SIG-M5 (cell line): Measurements from ENCODE around the gene ACTR3C.
"Not testable (repeated sequence)": the region's sequence is repeated elsewhere in the genome, so short reads cannot be mapped to it uniquely, and the experiment has no call there.

Experiments used
- DNase-seq: peaks from one replicate; lab custom pipeline; 2025; lab: John Stamatoyannopoulos, UW

Gene ACTR3C

DNA sequence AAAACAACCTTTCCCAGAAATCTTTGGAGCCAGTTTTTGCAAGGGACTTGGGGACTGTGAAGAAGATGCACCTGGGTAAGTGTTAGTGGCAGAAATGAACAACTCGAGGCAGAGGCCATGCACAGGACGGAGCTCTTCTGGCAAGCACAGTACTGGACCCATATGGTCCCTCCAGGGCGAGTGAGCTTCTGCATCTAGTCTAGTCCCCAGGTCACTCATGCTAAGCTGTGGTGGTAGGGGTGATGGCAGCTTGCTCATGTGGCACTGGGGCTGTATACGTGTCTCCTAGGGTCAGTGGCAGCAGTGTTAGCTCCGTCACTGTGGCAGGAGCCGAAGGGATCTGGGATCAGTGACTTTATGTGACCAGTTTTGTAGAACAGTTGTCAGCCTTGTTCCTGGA, 9.5 kb downstream of the ACTR3C start:
- no peak for DNase-seq

GRCh38 chr7:150313367-150313809, 10.0 kb downstream of the ACTR3C start:
- no peak for DNase-seq

DNA sequence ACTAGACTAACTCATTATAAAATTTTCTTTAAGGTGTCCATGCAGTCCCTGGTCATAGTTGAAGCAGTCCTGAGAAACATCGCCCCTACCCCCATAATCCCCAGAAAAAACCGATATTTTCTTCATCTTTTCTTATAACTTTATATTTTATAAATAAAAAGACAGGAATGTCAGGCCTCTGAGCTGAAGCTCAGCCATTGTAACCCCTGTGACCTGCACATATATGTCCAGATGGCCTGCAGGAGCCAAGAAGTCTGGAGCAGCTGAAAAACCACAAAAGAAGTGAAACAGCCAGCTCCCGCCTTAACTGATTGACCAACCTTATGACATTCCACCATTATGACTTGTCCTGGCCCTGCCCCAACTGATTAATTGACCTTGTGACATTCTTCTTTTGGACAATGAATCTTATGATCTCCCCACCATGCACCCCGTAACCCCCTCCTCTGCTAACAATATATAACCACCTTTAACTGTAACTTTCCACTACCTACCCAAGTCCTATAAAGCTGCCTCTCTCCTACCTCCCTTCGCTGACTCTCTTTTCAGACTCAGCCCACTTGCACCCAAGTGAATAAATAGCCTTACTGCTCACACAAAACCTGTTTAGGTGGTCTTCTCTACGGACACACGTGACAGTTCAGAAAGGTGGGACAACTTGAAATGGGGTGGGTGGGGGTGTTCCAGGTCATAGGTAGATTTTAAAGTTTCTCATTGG, 10.5 kb downstream of the ACTR3C start:
- not testable (repeated sequence) for DNase-seq

- no peak for DNase-seq
Observed at GRCh38 chr7:150311711-150312110, 11.6 kb downstream of the ACTR3C start.

DNA sequence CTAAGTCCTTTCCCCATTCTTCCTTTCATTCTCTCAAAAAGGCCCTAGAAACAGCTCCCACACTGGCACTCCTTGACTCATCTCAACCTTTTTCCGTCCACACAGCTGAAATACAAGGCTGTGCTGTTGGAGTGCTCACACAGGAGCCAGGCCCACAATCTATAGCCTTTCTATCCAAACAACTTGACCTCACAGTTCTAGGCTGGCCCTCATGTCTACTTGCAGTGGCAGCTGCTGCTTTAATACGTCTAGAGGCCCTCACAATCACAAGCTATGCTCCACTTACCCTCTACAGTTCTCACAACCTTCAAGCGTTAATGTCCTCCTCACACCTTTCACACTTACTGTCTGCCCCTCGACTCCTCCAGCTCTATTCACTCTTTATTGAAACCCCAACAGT, 12.2 kb downstream of the ACTR3C start:
- no peak for DNase-seq

DNA sequence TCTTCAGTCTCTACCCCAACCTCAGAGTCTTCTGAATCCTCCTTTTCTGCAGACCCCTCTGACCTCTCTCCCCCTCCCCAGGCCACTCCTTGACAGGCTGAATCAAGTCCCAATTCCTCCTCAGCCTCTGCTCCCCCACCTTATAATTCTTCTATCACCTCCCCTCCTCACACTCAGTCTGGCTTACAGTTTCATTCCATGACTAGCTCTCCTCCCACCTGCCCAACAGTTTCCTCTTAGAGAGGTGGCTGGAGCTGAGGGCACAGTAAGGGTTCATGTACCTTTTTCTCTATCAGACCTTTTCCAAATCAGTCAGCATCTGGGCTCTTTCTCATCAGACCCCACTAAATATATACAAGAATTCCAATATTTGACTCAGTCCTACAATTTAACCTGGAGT, 14.8 kb downstream of the ACTR3C start:
- no peak for DNase-seq

GRCh38 chr7:150307904-150308303, 15.4 kb downstream of the ACTR3C start:
- DNase-seq, result no peak

GRCh38 chr7:150307129-150307528, 16.2 kb downstream of the ACTR3C start:
- no peak for DNase-seq

GRCh38 chr7:150306377-150306776, 17.0 kb downstream of the ACTR3C start:
- not testable (repeated sequence) for DNase-seq

GRCh38 chr7:150305903-150306284, 17.5 kb downstream of the ACTR3C start:
- not testable (repeated sequence) for DNase-seq

GRCh38 chr7:150305259-150305902, 18.0 kb downstream of the ACTR3C start:
- DNase-seq, result not testable (repeated sequence)

- not testable (repeated sequence) for DNase-seq
Observed at GRCh38 chr7:150304499-150305258, 18.7 kb downstream of the ACTR3C start.

DNA sequence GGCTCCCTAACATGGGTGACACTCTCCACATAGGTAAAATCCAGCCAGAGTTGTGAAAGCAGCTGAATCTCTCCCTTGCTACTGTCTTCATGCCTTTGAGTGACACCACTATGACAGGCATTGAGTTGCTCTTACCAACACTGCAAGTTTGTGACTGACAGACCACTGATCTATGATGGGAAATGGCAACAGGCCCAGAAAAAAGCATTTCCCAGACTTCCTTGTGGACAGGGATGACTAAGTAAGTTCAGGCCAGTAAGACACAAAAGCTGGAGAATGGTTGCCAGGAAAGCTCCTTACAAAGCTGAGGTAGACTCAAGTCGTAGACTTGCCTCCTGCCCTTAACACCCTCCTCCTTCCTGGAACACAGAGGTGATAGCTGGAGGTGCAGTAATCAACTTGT, 20.4 kb downstream of the ACTR3C start:
- not testable (repeated sequence) for DNase-seq

DNA sequence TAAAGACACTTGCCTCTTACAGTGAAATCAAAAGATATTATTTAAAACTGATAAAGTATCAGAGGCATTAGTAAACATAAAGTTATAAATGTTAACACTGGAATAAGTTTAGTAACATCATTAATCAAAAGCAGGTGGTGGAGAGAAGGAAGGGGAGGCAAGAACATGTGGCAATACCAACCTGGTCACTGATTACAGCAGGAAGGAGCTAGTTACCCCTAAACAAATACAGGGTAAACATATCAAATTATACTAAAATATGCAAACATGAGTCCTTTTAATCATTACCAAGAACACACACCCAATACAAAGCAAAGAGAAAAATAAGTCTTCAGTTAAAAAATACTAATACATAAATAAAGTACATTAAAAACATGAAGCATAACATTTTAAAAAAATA, 25.4 kb downstream of the ACTR3C start:
- DNase-seq, result not testable (repeated sequence)

GRCh38 chr7:150296802-150297201, 26.5 kb downstream of the ACTR3C start:
- DNase-seq, result not testable (repeated sequence)

DNA sequence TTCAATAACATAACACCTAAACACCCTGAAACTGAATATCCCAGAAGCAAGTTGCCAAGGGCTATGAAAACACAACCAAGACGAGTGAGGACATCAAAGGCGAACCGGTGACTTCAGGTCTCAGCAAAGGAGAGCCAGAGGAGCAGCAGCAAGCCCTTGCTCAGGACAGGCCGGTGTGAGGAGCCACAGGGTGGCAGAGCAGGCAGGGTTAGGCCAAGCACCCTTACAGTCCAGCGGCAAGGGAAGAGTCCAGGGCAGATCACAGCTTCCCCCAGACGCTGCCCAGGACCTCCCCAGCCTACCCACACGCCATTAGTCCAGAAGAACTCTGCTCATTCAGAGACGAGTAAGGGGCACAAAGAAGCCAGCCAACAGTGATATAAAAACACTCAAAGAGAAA, 27.7 kb downstream of the ACTR3C start:
- not testable (repeated sequence) for DNase-seq

DNA sequence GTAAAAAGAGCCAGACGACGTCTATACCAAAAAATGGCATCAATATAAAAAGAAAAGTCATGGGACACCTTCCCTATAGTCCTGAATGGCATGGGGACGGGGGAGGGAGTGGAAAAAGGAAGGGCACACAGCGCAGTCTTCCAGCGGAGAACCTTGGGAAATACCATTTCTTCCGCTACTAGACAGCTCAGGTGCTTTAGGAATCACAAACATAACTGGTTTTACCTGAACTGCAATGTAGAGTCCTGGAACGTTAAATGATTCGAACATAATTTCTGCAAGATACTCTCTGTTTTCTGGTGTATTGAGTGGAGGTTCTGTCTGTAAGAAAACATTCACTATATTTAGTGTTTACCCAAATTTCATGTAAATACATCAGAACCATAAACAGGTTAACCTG, 28.3 kb downstream of the ACTR3C start:
- DNase-seq, result not testable (repeated sequence)

DNA sequence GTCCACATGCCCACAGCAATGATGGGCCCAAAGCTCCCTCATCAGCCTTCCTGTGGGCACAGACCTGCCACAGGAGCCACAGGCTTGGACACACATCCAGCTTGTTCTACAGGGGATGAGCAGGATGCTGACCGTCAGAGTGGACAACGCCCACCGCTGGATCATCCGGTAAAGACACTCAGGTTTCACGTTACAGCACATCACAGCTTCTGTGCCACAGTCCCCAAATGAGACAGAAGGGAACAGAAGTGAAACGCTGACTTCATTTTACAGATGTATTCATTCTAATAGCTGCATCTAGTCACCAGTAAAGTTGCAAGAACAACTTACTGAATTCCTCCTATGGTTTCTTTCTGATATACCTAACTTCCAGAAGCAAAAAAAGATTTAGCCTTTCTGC, 33.0 kb downstream of the ACTR3C start:
- DNase-seq, result not testable (repeated sequence)

DNA sequence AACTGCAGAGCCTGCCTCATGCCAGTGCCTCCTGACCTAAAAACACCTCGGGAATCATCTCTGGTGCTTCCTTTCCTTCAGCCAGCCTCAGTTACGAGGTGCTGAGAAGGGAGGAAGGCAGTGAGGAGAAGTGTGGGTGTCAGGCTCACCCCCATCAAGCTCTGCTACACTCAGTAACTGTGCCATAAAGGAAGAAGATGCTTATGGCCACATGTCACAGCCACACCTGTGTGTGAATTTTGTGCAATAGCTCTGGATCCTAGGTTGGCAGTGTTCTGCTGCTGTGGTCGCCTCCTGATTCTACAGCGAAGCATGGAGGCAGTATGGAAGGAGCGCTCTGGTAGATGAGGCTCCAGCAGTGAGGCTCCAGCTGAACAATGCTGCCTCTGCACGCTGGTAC, 34.5 kb downstream of the ACTR3C start:
- not testable (repeated sequence) for DNase-seq

DNA sequence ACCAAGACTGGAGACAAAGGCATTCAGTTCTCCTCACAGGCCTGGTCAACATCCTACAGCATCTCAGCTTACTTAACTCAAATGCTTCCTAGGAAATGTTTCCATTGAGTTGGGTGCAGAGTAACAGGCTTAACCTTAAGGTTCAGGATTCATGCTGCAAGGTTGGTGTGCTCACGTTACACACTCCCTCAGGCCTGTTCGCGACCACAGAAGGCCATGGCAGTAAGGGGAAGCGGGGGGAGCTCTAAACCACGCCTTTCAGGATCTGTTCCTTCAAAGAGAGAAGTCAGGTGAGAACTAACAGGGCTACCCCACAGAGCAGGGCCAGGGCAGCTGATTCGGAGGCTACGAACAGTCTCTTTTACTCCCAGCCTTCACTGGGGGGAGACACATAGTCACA, 35.5 kb downstream of the ACTR3C start:
- not testable (repeated sequence) for DNase-seq

DNA sequence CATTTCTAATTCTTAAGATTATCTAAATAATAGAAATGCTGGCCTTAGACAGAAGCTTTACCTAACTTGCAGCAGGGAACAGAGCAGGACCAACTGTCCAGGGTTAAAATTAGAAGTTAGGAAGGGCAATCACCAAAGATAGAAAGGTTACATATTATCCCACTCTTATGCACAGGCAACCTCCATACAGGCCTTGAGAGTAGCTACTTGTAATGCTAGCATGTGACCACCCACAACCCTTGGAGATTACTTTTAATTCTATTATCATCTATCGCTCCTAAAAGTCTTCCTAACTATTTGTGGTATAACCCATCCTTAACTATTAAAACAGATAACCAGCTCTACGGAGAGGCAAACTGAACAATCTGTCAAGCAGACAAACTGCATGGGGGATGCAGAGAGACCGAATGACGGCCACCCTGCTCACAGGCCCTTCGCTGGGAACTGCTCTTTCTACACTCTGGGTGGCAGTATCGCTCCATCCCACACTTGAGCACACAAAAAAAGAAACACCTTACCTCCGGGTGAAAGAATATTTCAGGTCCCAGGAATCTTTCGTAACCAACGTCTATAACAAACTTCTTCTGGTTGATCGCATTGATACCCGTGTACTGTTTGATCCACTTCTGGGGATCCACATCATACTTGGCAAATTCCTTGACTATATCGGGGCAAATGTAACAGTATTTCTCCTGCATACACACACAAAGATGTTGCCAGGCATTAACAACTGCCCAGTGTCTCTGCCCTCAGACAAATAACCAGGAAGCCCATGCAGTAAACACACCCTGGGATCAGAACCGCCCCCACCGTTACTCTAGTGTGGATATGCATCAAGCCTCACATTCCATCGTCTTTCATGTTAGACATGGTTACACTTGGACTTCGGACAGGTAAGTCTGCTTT, 37.2 kb downstream of the ACTR3C start:
- not testable (repeated sequence) for DNase-seq

- not testable (repeated sequence) for DNase-seq
Observed at GRCh38 chr7:150283608-150284007, 39.7 kb downstream of the ACTR3C start.
